Stimulated activated CD4-positive, alpha-beta T cell treated with anti-CD3 and anti-CD28 coated beads, Interleukin-15, amount 100 ng/mL, for 48 hours (primary cell): Measurements from ENCODE around the gene POU3F1.
A peak's percentile ranks its signal among the peaks of the same experiment; 100 is the strongest.
"Not testable (repeated sequence)": the region's sequence is repeated elsewhere in the genome, so short reads cannot be mapped to it uniquely, and the experiment has no call there.

ENCODE experiments used
- DNase-seq, 2 donors: peaks; one replicate each; pipeline ENCODE4 v3.0.0-alpha.2; 2020; ENCODE audit warnings: low read depth in 2 of 2

Gene POU3F1

GRCh38 chr1:38047603-38048141, 1.1 kb upstream of the POU3F1 start:
- DNase-seq: no peak

DNA sequence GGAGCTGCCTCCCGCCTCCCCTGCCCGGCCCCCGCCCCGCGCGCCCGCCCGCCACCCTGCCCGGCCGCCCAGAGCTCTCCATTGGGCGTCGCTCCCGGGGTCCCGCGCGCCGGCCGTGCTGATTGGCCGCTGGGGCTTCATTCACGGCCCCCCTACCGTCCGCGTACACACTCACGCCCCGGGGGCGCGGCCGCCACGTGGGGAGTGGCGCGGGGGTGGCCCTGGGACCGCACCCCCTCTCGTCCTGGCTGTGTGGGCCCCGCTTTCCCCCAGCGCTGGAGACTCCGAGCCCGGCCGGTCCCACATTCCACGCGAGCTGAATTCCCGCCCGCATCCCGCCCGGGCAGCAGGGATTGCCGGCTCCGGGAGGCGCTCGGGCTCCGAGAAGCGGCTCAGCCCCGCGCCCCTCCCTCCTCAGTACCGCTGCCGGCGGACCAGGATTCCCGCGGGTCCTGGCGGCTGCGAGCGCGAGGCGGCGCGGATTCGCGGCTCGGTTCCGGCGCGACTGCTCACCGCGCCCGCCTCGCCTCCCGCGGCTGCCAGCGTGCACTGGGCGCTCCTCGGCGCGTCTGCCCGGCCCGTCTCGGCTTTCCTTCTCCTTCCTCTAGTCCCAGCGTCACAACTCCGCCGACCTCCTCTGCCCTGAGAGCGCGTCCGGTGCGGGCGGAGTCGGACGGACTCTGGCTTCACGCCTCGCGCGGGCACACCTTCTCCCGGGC, 450 bp upstream of the POU3F1 start:
- peak; percentile 41 to 71 for DNase-seq

DNA sequence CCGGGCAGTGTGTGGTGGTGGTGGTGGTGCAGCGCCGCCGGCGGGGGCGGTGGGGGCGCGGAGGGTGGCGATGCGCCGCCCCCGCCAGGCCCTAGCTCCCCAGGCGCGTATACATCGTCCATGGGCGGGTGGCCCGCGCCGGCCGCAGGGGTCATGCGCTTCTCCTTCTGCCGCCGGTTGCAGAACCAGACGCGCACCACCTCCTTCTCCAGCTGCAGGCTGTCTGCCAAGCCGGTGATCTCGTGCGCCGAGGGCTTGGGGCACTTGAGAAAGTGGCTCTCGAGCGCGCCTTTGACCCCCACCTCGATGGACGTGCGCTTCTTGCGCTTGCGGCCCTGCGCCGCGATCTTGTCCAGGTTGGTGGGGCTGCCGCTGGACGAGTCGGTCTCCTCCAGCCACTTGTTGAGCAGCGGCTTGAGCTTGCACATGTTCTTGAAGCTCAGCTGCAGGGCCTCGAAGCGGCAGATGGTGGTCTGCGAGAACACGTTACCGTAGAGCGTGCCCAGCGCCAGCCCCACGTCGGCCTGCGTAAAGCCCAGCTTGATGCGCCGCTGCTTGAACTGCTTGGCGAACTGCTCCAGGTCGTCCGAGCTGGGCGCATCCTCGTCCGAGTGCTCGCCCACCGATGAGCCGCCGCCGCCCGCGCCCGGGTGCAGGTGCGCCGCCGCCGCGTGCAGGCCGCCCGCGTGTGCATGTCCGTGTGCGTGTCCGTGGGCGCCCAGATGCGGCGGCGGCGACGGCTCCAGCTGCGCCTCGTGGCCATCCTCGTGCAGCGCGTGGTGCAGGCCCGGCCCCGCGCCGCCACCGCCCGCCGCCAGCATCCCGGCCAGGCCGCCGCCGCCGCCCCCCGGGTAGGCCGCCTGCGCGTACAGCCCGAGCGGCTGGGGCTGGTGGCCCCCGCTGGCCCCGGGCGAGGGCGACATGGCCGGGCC, 926 bp downstream of the POU3F1 start:
- no peak for DNase-seq

- DNase-seq: no peak
These were observed 2.1 kb downstream of the POU3F1 start for GRCh38 chr1:38044221-38045215.

GRCh38 chr1:38043036-38043747, 3.4 kb downstream of the POU3F1 start:
- DNase-seq: no peak

- no peak for DNase-seq
These were observed 4.4 kb downstream of the POU3F1 start for GRCh38 chr1:38041936-38042834.

DNA sequence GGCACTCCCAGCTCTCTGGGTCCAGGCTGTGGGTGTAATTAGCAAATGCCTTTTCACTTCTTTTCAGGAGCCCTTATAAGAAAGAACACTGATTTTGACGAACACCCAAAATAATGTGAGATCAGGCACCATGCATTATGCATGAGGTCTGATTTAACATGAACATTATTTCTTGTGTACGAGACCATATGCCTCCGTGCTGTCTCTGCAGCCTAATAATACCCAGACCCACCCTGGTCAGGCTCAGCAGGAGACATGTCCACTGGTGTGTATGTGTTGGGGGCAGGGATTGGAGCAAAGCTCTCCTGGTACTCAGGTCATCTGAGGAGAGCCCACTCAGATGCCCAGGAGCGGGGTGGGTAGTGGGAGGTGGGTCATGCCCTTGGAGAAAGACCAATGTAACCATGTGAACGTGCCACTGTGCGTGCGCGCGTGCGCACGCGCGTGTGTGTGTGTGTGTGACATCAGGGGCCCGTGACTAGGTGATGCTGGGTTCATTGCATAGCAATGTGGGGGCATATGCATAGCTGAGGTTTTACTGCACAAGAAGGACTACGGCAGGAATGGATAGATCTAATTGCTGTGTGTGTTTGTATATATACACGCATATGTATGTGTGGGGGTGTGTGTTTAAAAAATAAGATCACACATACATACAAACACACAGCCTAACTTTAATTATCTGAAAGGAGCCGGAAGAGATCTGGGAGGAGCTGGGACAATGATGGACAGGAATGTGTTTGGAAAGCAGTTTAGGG, 7.1 kb downstream of the POU3F1 start:
- no peak for DNase-seq

GRCh38 chr1:38038861-38039260, 7.7 kb downstream of the POU3F1 start:
- DNase-seq: no peak

DNA sequence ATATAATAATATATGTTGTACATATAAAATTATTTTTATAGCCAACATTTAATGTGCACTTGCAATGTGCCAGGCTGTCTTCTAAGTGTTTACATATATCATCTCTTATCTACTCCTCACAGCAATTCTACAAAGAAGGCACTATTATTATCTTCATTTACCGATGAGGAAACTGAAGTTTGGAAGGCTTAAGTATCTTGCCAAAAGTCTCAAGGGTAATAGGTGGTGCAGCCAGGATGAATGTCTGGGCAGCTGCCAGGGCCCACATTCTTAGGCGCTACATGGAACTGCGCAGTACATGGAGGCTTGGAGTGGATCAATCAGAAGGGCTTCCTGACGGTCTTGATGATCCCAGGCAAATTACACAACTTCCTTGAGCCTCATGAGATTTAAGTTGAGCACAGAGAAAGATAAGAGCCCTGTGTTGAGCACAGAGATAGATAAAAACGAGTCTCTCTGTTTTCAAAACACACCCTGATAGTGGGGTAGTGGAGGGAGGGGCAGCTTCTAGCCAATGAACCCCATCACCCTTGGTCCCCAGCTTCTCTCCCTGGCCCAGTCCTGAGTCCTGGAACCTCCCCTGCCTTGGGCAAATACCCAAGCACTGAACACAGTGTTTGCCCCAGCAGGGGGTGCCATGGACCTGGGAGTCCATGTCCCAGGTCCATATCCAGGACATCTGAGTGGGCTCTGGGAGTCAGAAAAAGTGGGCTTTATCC, 9.2 kb downstream of the POU3F1 start:
- no peak for DNase-seq

DNA sequence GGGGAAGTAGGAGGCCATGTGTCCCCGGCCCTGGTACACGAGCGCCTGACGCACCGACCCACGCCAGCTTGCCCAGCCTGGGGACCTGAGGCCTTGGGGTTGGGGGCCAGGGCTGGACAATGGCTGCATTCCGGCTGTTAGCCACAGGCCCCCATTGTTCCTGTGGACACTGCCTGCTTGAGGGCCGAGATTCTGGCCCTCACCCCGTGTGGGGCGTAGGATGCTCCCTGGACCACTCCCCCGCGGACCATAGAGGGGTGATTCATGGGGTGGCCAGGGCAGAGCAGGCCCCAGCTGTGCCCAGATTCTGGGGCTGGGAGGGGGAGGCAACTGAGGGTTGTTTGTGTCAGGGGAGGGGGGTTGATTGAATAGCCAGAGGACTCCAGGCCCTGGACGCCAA, 11.7 kb downstream of the POU3F1 start:
- no peak for DNase-seq

DNA sequence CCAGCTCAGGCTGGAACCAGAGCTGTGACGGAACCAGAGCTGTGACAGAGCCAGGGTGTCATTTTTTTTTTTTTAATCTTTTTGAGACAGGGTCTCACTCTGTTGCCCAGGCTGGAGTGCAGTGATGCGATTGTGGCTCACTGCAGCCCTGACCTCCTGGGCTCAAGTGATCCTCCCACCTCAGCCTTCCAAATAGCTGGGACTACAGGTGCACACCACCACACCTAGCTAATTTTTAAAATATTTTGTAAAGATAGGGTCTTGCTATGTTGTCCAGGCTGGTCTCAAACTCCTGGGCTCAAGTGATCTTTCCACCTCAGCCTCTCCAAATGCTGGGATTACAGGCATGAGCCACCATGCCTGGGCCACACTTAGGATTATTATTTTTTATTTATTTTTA, 13.6 kb downstream of the POU3F1 start:
- not testable (repeated sequence) for DNase-seq

GRCh38 chr1:38031513-38031866, 15.1 kb downstream of the POU3F1 start:
- DNase-seq: no peak

GRCh38 chr1:38030596-38031512, 15.7 kb downstream of the POU3F1 start:
- DNase-seq: no peak

DNA sequence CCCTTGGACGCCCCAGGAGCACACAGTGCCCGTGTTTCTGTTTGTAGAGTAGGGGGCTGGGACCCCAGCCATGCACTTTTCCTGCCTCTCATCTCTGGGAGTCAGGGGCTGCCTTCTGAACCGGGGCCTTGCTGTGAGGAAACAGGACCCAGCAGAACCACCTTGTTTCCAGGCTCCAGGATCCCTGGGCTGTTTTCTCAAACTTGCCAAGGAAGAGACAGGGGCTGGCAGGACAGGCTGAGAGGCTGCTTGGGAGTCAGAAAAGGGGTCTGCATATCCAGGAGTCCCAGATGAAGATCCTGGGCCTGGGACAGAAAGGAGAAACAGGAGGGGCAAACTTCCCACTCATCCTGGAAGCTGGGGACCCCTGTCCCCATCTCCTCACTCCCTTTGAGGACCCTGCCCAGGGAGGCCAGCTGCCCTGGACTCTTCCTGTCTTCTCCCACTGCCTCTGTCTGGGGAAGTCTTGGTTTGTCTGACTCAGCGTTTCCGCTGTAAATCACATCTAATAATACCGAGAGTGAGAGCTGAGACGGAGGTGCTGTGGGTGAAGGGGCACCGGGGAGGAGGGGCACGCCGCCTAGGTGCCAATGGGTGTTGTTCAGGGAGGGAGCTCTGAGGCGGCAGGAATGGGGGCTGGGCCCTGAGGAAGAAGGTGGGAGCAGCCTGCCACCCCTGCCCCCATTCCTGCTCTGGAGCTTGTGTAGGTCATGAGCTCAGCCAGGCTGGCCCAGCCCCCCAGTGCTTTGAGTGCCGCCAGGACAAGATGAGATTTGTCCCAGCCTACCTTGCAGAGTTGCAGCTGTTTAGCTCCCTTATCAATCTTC, 16.7 kb downstream of the POU3F1 start:
- peak; percentile 71 to 77 for DNase-seq

- no peak for DNase-seq
These were observed 17.4 kb downstream of the POU3F1 start for GRCh38 chr1:38029081-38029681.

- no peak for DNase-seq
These were observed 17.9 kb downstream of the POU3F1 start for GRCh38 chr1:38028671-38029070.
